Endothelial cell of umbilical vein (primary cell): ENCODE measurements around the gene TNFRSF8. TPM values are rescaled to one million over a fixed set of nuclear protein-coding genes. Genes with fewer than 3 reads are reported as not detected.

ENCODE experiments used
- BruUV-seq: library from RNA; stranded (reverse); fragments of 400-500 nt; replicated peaks from 2 replicates; lab custom pipeline; 2021; lab: Mats Ljungman, UMichigan
- CTCF ChIA-PET: fragments of 300-600, 350-600 bp; sonication (Branson Sonifier 250); formaldehyde crosslinking; loops from one replicate; lab custom pipeline; 2021; ENCODE audit warnings: antibody characterized with exemption, inconsistent platforms; lab: Charles Lee
- POLR2A ChIA-PET: fragments of 300-600, 350-600 bp; sonication (Branson Sonifier 250); formaldehyde crosslinking; loops from one replicate; lab custom pipeline; 2021; ENCODE audit warnings: antibody characterized with exemption, inconsistent platforms; lab: Charles Lee
- DNase-seq: peaks from one replicate; pipeline ENCODE4 v3.0.0-alpha.2; 2011; ENCODE audit warnings: low read depth, low spot score
- FAIRE-seq: peaks from 2 replicates; lab custom pipeline; 2011; peaks lifted over from hg19 to GRCh38; lab: Jason Lieb, UNC
- H2AFZ ChIP-seq: 2 replicates; pipeline ENCODE4 v1.6.0; 2012; ENCODE audit warnings: low read depth, low read length, control low read depth, inconsistent platforms
- H3K27ac ChIP-seq: 2 replicates; pipeline ENCODE4 v1.5.1; 2011; ENCODE audit warnings: low read depth, mild to moderate bottlenecking, control low read depth, low read length, moderate library complexity; ENCODE audit not compliant: insufficient read depth
- H3K27me3 ChIP-seq, 2 experiments: 2 replicates each; pipeline versions ENCODE4 v1.6.0 to v1.6.1; 2011; ENCODE audit warnings: low read length in 2 of 2, mixed read lengths in 1 of 2; ENCODE audit not compliant: control insufficient read depth in 2 of 2, insufficient read depth in 2 of 2
- H3K36me3 ChIP-seq, 2 experiments: 2 replicates in 1 of 2; 3 replicates in 1 of 2; pipeline ENCODE4 v1.5.1; 2011; ENCODE audit warnings: low read length in 2 of 2, mild to moderate bottlenecking in 1 of 2, moderate library complexity in 1 of 2; ENCODE audit not compliant: control insufficient read depth in 2 of 2, insufficient read depth in 2 of 2; ENCODE audit errors: extremely low read depth in 1 of 2
- H3K4me1 ChIP-seq: 3 replicates; pipeline ENCODE4 v1.5.1; 2011; ENCODE audit warnings: mild to moderate bottlenecking, low read length; ENCODE audit not compliant: control insufficient read depth, insufficient read depth; ENCODE audit errors: extremely low read depth
- H3K4me2 ChIP-seq: 2 replicates; pipeline ENCODE4 v1.6.1; 2011; ENCODE audit warnings: low read length, control low read depth, mixed read lengths; ENCODE audit not compliant: insufficient read depth
- H3K4me3 ChIP-seq, 3 experiments: fragments of 200-600 bp in 1 of 3; sonication (generic), shearing (Covaris generic) in 1 of 3; replicated peaks in 1 of 3; 2 replicates each; pipeline ENCODE4 v1.5.1; 2011 to 2016; ENCODE audit warnings: control low read depth in 3 of 3, low read length in 3 of 3, mild to moderate bottlenecking in 2 of 3, inconsistent platforms in 1 of 3, low read depth in 1 of 3, moderate library complexity in 1 of 3; ENCODE audit not compliant: insufficient read depth in 1 of 3
- H3K79me2 ChIP-seq: 2 replicates; pipeline ENCODE4 v1.6.0; 2012; ENCODE audit warnings: low read length, inconsistent platforms; ENCODE audit not compliant: control insufficient read depth, insufficient read depth
- H3K9ac ChIP-seq: replicated peaks from 2 replicates; pipeline ENCODE3; 2011; ENCODE audit warnings: low read length, control low read depth; ENCODE audit not compliant: insufficient read depth; ENCODE audit errors: extremely low read depth
- H3K9me1 ChIP-seq: replicated peaks from 3 replicates; pipeline ENCODE4 v1.6.0; 2011; ENCODE audit warnings: mild to moderate bottlenecking, low read length; ENCODE audit not compliant: control insufficient read depth, insufficient read depth; ENCODE audit errors: extremely low read depth
- H3K9me3 ChIP-seq: replicated peaks from 2 replicates; pipeline ENCODE4 v1.5.1; 2012; ENCODE audit warnings: low read length, inconsistent platforms; ENCODE audit not compliant: control insufficient read depth, insufficient read depth
- H4K20me1 ChIP-seq: replicated peaks from 2 replicates; pipeline ENCODE3; 2011; ENCODE audit warnings: mild to moderate bottlenecking, low read length; ENCODE audit not compliant: control insufficient read depth, insufficient read depth; ENCODE audit errors: extremely low read depth
- EZH2 ChIP-seq: IDR thresholded peaks from 2 replicates; pipeline ENCODE4 v1.6.1; 2012; ENCODE audit warnings: borderline replicate concordance, low read depth, mild to moderate bottlenecking, moderate library complexity, low read length, inconsistent platforms; ENCODE audit not compliant: severe bottlenecking
- FOS ChIP-seq: IDR thresholded peaks from 2 replicates; pipeline ENCODE4 v1.6.1; 2011; ENCODE audit warnings: mild to moderate bottlenecking, low read length, moderate library complexity, borderline replicate concordance; ENCODE audit not compliant: insufficient read depth
- GATA2 ChIP-seq: IDR thresholded peaks from 2 replicates; pipeline ENCODE4 v1.7.0; 2011; ENCODE audit warnings: low read depth, mild to moderate bottlenecking, moderate library complexity, mixed read lengths, low read length; ENCODE audit not compliant: insufficient read length, insufficient read depth
- JUN ChIP-seq: IDR thresholded peaks from 2 replicates; pipeline ENCODE4 v1.6.1; 2011; ENCODE audit warnings: borderline replicate concordance, low read depth; ENCODE audit not compliant: insufficient read length, insufficient read depth
- MYC ChIP-seq: IDR thresholded peaks from one replicate; pipeline ENCODE4 v1.6.1; 2011; ENCODE audit warnings: mild to moderate bottlenecking, low read depth, low read length
- POLR2A ChIP-seq: IDR thresholded peaks from 2 replicates; pipeline ENCODE4 v1.6.1; 2012; ENCODE audit warnings: low read depth, mild to moderate bottlenecking, control low read depth, low read length
- POLR2AphosphoS5 ChIP-seq: IDR thresholded peaks from 2 replicates; pipeline ENCODE4 v1.6.1; 2012; ENCODE audit warnings: low read depth, mild to moderate bottlenecking, control low read depth, low read length, moderate library complexity; ENCODE audit not compliant: insufficient read depth
- dilution Hi-C: fragments of 300-500 bp; cut with MboI; formaldehyde crosslinking; loops from one replicate; pipeline ENCODE4 v1.15.0; 2019; ENCODE audit warnings: low sequenced_read_pairs; ENCODE audit not compliant: extremely low pct_ligation_motif_present
- intact Hi-C: fragments of 100-400 bp; cut with micrococcal nuclease; formaldehyde crosslinking; loops from one replicate; pipeline ENCODE4 v1.10.0; 2022
- polyA plus RNA-seq, 4 experiments: library from polyadenylated mRNA; depleted of rRNA in 3 of 4; stranded (reverse) in 3 of 4; unstranded in 1 of 4; fragments of >200 nt; gene quantifications; 2 replicates each; pipeline versions ENCODE4 v1.2.1 to v1.2.3, GENCODE V29; 2011 to 2012; ENCODE audit warnings: missing spikeins in 1 of 4
- total RNA-seq: library from RNA; stranded (reverse); gene quantifications from 2 replicates; pipeline ENCODE4 v1.2.3, GENCODE V29; 2021
- TF ChIP-seq, protein P1 (sequence below), 2 donors: IDR thresholded peaks; 1 replicate in 1 of 2; 2 replicates in 1 of 2; pipeline ENCODE4 v1.5.1; 2011; ENCODE audit warnings: low read length in 2 of 2, mild to moderate bottlenecking in 2 of 2, moderate library complexity in 2 of 2, control low read depth in 1 of 2, inconsistent platforms in 1 of 2, low read depth in 1 of 2; ENCODE audit not compliant: insufficient read depth in 1 of 2; ENCODE audit errors: extremely low read depth in 1 of 2
- TF ChIP-seq, protein P2 (sequence below): IDR thresholded peaks from 2 replicates; pipeline ENCODE4 v1.6.1; 2011; ENCODE audit not compliant: insufficient read depth, insufficient read length

TNFRSF8 gene
- total and polyA plus RNA-seq, 2 donors (not counting 3 experiments of a cell fraction or from before 2014, with no cell fraction given) = 0.47 TPM; not detected in 1

DNA sequence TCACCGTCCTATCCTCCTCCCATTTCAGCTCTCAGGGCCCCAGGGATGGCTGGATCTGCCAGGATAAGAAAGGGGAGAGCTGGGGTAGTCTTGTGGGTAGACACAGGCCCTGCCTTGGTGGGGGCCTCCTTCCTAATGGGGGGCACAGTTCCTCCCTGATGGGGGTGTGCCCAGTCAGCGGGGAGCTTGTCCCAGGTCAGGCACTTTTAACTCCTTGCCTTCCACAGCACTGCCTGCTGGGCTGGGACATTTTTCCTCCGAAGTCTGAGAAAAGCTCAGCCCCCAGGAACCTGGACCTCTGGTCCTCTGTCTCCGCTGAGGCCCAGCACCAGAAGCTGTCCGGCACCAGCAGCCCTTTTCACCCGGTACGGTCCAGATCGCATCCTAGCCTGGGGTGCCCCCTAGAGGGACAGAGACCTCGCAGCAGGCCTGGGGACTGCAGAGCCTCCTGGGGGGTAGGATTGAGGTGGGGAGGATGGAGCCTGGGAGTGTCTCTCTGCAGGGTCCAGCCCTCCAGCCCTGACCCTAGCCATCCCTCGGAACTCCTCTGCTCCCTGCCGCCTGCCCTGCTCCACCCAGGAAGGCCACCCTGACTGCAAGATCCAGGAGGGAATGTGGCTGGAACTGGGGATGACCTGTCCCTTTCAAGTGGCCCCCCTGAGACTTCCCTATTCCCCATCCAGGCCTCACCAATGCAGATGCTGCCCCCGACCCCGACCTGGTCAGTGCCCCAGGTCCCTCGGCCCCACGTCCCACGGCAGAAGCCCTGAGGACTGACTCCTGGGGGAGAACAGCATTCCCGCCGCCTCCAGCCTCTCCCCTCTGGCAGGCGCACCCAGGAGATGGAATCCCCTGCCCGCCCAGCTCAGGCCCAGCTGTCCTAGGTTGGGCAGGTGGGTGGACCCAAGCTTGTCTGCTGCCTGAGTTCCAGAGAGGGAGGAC, 31.8 kb upstream of the TNFRSF8 start:
- TF ChIP-seq, protein P1, sequence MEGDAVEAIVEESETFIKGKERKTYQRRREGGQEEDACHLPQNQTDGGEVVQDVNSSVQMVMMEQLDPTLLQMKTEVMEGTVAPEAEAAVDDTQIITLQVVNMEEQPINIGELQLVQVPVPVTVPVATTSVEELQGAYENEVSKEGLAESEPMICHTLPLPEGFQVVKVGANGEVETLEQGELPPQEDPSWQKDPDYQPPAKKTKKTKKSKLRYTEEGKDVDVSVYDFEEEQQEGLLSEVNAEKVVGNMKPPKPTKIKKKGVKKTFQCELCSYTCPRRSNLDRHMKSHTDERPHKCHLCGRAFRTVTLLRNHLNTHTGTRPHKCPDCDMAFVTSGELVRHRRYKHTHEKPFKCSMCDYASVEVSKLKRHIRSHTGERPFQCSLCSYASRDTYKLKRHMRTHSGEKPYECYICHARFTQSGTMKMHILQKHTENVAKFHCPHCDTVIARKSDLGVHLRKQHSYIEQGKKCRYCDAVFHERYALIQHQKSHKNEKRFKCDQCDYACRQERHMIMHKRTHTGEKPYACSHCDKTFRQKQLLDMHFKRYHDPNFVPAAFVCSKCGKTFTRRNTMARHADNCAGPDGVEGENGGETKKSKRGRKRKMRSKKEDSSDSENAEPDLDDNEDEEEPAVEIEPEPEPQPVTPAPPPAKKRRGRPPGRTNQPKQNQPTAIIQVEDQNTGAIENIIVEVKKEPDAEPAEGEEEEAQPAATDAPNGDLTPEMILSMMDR (IDR thresholded peaks at IDR 0.05; ENCODE audit: extremely low read depth in 1 of 2, insufficient read depth in 1 of 2, low read depth in 1 of 2, low read length in 2 of 2) = peak; percentile 45 to 70
- TF ChIP-seq GATA2 = no peak
- FAIRE-seq (peak; percentile 52), DNase-seq (peak; percentile 16)
- Histone ChIP-seq H3K9me3 (no peaks in the 10 kb centered on the region), H3K4me2 (no peak overlapping the region), H3K36me3 (peaks cover 0 to 15% of the 10 kb centered on the region in 2 experiments), H3K27me3 (no peaks in the 10 kb centered on the region), H3K79me2 (no peaks in the 10 kb centered on the region), H3K9ac (no peak overlapping the region), H3K9me1 (no peaks in the 10 kb centered on the region), H3K4me1 (no peaks in the 10 kb centered on the region), H2AFZ (no peak overlapping the region), H4K20me1 (no peaks in the 10 kb centered on the region), H3K27ac (no peak overlapping the region), H3K4me3 (no peak overlapping the region)
- dilution Hi-C loops (no loop called here), intact Hi-C loops (loop anchor here (1.0 kb wide), 2 partner anchors 30 to 122 kb away; no protein-coding TSS in a partner anchor)
- POLR2A ChIA-PET = no interaction called here
- BruUV-seq = no TSS peak
- CTCF ChIA-PET = interaction anchor here (0.8 to 2.1 kb wide), 6 partner anchors 8 to 193 kb away, joined by 3 to 11 read pairs (median 4); no protein-coding TSS in a partner anchor

DNA sequence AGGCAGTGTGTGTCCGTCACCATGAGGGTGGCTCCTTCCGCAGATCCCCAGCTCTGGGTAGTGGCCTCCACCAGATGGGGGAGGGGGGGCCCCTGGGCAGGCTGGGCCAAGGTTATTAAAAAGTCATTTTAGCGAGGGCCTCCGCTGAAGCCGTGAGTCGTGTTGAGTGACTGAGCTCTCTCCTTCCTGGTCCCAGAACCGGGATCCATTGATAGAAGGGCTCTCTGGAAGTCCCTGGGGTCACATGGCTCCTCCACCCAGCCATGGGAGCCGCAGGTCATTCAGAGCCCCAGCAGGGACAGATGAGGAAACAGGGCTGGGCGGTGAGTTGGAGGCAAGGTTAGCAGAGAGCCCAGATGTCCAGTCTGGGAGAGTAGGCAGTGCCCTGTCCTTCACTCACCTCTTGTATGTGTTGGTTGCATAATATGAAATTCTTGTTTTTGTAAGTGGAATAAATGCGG, 30.9 kb upstream of the TNFRSF8 start:
- Histone ChIP-seq H3K9me3 (no peaks in the 10 kb centered on the region), H3K9ac (no peak overlapping the region), H3K27ac (no peak overlapping the region), H3K79me2 (no peaks in the 10 kb centered on the region), H4K20me1 (no peaks in the 10 kb centered on the region), H3K9me1 (no peaks in the 10 kb centered on the region), H3K27me3 (no peaks in the 10 kb centered on the region), H3K36me3 (peaks cover 0 to 14% of the 10 kb centered on the region in 2 experiments), H3K4me2 (no peak overlapping the region), H3K4me3 (no peak overlapping the region), H2AFZ (no peak overlapping the region), H3K4me1 (no peaks in the 10 kb centered on the region)
- dilution Hi-C loops (no loop called here), intact Hi-C loops (no loop called here)
- POLR2A ChIA-PET = no interaction called here
- CTCF ChIA-PET = interaction anchor here (2.1 kb wide), 1 partner anchor 194 kb away, joined by 11 read pairs; no protein-coding TSS in a partner anchor
- DNase-seq = no peak
- TF ChIP-seq, protein P1 (IDR thresholded peaks at IDR 0.05; ENCODE audit: extremely low read depth in 1 of 2, insufficient read depth in 1 of 2, low read depth in 1 of 2, low read length in 2 of 2) = no peak
- TF ChIP-seq FOS (no peak), JUN (no peak), POLR2A (no peak), MYC (no peak), POLR2AphosphoS5 (no peak), EZH2 (no peak), GATA2 (no peak)
- TF ChIP-seq, protein P2, sequence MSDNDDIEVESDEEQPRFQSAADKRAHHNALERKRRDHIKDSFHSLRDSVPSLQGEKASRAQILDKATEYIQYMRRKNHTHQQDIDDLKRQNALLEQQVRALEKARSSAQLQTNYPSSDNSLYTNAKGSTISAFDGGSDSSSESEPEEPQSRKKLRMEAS = no peak
- no TSS peak for BruUV-seq
- no peak for FAIRE-seq
